Activated CD4-positive, alpha-beta T cell treated with anti-CD3 and anti-CD28 coated beads for 36 hours (primary cell): ENCODE data around the gene TXNRD2. TPM values are rescaled to one million over a fixed set of nuclear protein-coding genes. Genes with fewer than 3 reads are reported as not detected.
"Not testable (repeated sequence)": the region's sequence is repeated elsewhere in the genome, so short reads cannot be mapped to it uniquely, and the experiment has no call there.

ENCODE experiments used
- ATAC-seq: fragments of 200-7000 bp; cut with Tn5 transposase; one replicate; pipeline ENCODE4 v1.10.0; 2021; ENCODE audit warnings: mild to moderate bottlenecking, moderate library complexity
- CTCF ChIA-PET: fragments of 350-600 bp; sonication (Branson Sonifier 250); formaldehyde crosslinking; loops from one replicate; lab custom pipeline; 2021; ENCODE audit warnings: antibody characterized with exemption; lab: Charles Lee
- POLR2A ChIA-PET: fragments of 350-600 bp; sonication (Branson Sonifier 250); formaldehyde crosslinking; loops from one replicate; lab custom pipeline; 2021; ENCODE audit warnings: antibody characterized with exemption, inconsistent platforms; lab: Charles Lee
- DNase-seq: peaks from one replicate; pipeline ENCODE4 v3.0.0-alpha.2; 2020
- H3K27ac Mint-ChIP-seq: one replicate; pipeline ENCODE4 v1.8.0; 2021; ENCODE audit warnings: mixed read lengths
- H3K27me3 Mint-ChIP-seq: one replicate; pipeline ENCODE4 v1.8.0; 2021; ENCODE audit warnings: mixed read lengths
- H3K36me3 Mint-ChIP-seq: one replicate; pipeline ENCODE4 v1.8.0; 2021; ENCODE audit warnings: low read depth, mixed read lengths
- H3K4me1 Mint-ChIP-seq: one replicate; pipeline ENCODE4 v1.8.0; 2021; ENCODE audit warnings: mixed read lengths
- H3K4me3 Mint-ChIP-seq: one replicate; pipeline ENCODE4 v1.8.0; 2021; ENCODE audit warnings: mild to moderate bottlenecking, moderate library complexity, mixed read lengths
- H3K9me3 Mint-ChIP-seq: one replicate; pipeline ENCODE4 v1.8.0; 2021; ENCODE audit warnings: low read depth, mixed read lengths
- intact Hi-C, 2 experiments: fragments of 100-400 bp; cut with DNase I in 1 of 2; cut with micrococcal nuclease in 1 of 2; formaldehyde crosslinking; loops; one replicate each; pipeline versions ENCODE4 v1.14.2 to v1.15.1; 2022 to 2024; cut with DNase I, micrococcal nuclease
- total RNA-seq, 2 experiments: library from RNA; stranded (reverse); gene quantifications; one replicate each; pipeline ENCODE4 v1.2.3, GENCODE V29; 2021

TXNRD2 gene
- total RNA-seq, 2 experiments from 2014 or later, result 24.1 to 25.3 TPM

DNA sequence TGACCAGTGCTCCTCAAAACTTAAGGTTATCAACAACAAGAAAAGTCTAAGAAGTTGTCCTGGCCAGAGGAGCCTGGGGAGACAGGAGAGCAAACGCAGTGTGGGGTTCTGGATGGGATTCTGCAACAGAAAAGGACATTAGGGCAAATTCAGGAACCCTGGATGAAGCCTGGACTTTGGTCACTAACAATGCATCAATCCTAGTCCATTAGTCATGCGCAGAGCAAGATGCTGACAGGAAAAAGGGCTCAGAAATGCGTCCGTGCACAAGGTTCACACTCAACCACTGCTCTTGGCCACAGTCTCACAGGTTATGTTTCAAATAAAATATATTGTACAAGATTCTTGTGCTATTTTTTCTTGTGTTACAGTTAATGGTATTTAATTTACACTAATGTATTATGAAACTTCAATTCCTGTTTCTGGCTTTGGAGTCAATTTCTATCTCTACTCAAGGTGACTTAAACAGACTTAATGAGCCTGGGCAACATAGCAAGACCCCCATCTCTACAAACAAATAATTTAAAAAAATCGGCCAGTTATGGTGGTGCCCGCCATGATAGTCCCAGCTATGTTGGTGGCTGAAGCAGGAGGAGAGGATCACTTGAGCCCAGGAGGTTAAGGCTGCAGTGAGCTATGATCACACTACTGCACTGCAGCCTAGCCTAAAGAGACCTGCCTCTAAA lies 100.5 kb downstream of the TXNRD2 start:
- no peaks in the 10 kb centered on the region for H3K9me3 Mint-ChIP-seq
- peaks cover 23% of the 10 kb centered on the region for H3K4me1 Mint-ChIP-seq
- no peak for DNase-seq
- ChIA-PET CTCF (no interaction called here), POLR2A (no interaction called here)
- intact Hi-C loops, result no loop called here
- H3K27ac Mint-ChIP-seq, result no peak overlapping the region
- no peaks in the 10 kb centered on the region for H3K27me3 Mint-ChIP-seq
- ATAC-seq, result no peak
- no peak overlapping the region for H3K4me3 Mint-ChIP-seq
- peaks cover 2% of the 10 kb centered on the region for H3K36me3 Mint-ChIP-seq

DNA sequence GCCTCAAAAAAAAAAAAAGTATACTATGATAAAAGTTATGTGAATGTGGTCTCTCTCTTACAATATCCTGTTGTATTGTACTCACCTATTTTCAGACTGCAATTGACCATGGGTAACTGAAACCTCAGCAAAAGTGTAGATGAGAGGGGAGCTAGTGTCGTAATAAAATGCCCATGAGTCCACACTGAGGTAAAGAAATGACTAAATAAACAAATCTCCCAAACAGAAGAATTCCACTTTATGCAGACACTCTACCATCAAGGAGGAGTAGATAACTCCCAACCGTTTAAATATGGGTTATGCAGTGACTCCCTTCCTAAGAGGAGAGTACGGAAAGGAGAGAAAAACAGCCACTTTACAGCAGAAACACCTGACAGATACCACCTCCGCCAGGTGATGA lies 101.6 kb downstream of the TXNRD2 start:
- H3K4me1 Mint-ChIP-seq, result peaks cover 23% of the 10 kb centered on the region
- H3K9me3 Mint-ChIP-seq, result no peaks in the 10 kb centered on the region
- DNase-seq, result no peak
- H3K27me3 Mint-ChIP-seq, result no peaks in the 10 kb centered on the region
- H3K27ac Mint-ChIP-seq, result no peak overlapping the region
- no peaks in the 10 kb centered on the region for H3K36me3 Mint-ChIP-seq
- CTCF ChIA-PET, result no interaction called here
- POLR2A ChIA-PET, result no interaction called here
- intact Hi-C loops, result no loop called here
- no peak for ATAC-seq
- H3K4me3 Mint-ChIP-seq, result no peak overlapping the region

DNA sequence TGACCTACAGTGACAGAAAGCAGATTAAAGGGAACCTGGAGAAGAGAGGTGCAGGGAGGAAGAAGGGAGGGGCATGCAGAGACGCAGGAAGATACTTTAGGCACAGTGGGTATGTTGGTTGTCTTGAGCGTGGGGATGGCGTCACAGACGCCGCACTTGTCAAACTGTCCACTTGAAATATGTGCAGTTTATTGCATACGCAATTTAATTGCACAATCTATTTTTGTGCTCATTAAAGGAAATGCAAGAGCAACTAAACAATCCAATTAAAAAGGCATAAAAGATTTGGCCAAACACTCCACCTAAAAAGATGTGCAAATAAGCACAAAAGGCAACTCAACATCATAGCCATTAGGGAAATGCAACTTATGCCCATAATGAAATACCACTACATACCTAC lies 103.7 kb downstream of the TXNRD2 start:
- CTCF ChIA-PET, result no interaction called here
- H3K4me1 Mint-ChIP-seq, result peaks cover 22% of the 10 kb centered on the region
- POLR2A ChIA-PET, result no interaction called here

DNA sequence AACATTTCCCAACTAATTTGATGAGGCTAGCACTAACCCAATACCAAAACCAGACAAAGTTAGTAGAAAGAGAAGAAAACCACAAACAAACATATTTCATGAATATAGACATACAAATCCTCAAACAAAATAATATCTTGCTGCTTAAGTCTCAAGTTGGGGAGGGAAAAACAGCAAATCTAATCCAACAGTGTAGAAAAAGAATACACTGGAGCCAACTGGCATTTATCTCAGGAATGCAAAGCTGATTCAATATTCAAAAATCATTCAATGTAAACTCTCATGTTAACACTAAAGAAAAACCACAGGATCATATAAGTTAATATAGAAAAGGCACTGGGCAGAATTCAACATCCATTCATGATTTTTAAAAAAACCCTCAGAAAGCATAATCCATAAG lies 105.1 kb downstream of the TXNRD2 start:
- Mint-ChIP-seq H3K27me3 (no peaks in the 10 kb centered on the region), H3K36me3 (no peaks in the 10 kb centered on the region), H3K9me3 (no peaks in the 10 kb centered on the region), H3K4me1 (peaks cover 26% of the 10 kb centered on the region), H3K27ac (no peak overlapping the region), H3K4me3 (no peak overlapping the region)
- DNase-seq (no peak), ATAC-seq (no peak)
- intact Hi-C loops, result no loop called here
- ChIA-PET CTCF (interaction anchor here (1.0 kb wide), 1 partner anchor 106 kb away, joined by 3 read pairs; no protein-coding TSS in a partner anchor), POLR2A (no interaction called here)

More for the DNA sequence above, 103.7 kb downstream of the TXNRD2 start:
- intact Hi-C loops, result no loop called here
- Mint-ChIP-seq H3K36me3 (no peaks in the 10 kb centered on the region), H3K27me3 (no peaks in the 10 kb centered on the region), H3K4me3 (no peak overlapping the region), H3K9me3 (no peaks in the 10 kb centered on the region), H3K27ac (no peak overlapping the region)
- DNase-seq, result no peak
- no peak for ATAC-seq

DNA sequence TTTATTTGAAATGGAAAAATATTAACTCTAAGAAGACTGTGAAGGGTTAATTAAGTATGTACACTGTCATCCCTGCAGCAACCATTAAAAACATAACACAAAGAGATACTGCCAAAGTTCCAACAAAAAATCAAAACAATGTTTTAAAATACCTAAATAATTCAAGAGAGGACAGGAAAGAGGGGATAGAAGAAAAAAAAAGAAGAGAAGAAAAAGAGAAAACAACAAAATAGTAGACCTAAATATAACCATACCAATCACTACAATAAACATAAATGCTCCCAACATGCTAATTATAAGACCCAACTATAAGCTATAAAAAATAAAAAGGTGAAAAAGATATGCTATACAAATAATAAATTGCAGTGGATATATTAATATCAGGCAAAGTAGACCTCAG lies 107.0 kb downstream of the TXNRD2 start:
- ChIA-PET CTCF (interaction anchor here (1.0 kb wide), 1 partner anchor 10 kb away, joined by 5 read pairs; no protein-coding TSS in a partner anchor), POLR2A (interaction anchor here (0.6 kb wide), 1 partner anchor 15 kb away, joined by 3 read pairs; no protein-coding TSS in a partner anchor)
- no peaks in the 10 kb centered on the region for H3K9me3 Mint-ChIP-seq
- no peak overlapping the region for H3K4me3 Mint-ChIP-seq
- intact Hi-C loops, result no loop called here
- DNase-seq (no peak), ATAC-seq (no peak)
- H3K27me3 Mint-ChIP-seq, result no peaks in the 10 kb centered on the region
- H3K4me1 Mint-ChIP-seq, result peaks cover 26% of the 10 kb centered on the region
- H3K27ac Mint-ChIP-seq, result no peak overlapping the region
- no peaks in the 10 kb centered on the region for H3K36me3 Mint-ChIP-seq

DNA sequence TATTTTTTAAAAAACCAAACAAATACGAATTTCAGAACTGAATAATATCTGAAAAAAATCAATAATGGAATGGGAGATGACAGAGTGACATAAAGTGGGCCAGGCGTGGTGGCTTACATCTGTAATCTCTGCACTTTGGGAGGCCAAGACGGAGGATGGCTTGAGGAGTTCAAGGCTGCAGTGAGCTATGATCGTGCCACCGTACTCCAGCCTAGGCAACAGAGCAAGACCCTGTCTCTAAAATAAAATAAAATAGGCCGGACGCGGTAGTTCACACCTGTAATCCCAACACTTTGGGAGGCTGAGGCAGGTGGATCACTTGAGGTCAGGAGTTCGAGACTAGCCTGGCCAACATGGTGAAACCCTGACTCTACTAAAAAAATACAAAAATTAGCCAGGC lies 108.3 kb downstream of the TXNRD2 start:
- POLR2A ChIA-PET, result interaction anchor here (0.7 kb wide), 1 partner anchor 164 kb away, joined by 3 read pairs; no protein-coding TSS in a partner anchor

DNA sequence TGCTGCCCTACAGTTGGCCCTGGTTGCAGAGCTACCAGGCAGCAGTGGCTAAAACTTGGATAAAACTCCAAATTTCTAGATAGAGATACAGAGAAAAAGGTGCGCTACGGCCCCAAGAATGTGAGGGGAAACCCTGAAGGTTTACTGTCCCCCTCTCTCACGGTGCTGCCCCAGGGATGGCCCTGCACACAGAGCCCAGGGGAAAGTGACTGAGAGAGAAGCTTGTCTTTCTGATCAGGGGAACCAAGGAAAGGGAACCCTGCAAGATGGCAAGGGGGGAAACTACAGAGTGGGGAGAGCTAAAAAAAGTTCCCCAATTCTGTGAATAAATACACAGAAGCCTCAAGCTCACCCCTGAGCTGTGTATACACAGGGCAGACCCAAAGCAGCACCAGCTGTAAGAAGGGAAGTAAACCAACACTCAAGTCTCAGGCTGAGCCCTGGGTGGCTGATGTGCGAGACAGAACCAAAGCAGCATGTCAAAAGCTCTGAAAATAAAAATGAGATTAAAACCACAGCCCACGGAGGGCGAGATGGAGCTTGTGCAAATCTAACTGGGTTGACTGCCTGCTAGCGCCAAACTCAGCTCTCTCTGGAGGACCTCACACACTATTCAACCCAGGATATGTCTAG lies 109.0 kb downstream of the TXNRD2 start:
- Mint-ChIP-seq H3K4me3 (no peak overlapping the region), H3K27me3 (no peaks in the 10 kb centered on the region), H3K36me3 (peaks cover 2% of the 10 kb centered on the region), H3K9me3 (no peaks in the 10 kb centered on the region), H3K4me1 (peaks cover 30% of the 10 kb centered on the region), H3K27ac (no peak overlapping the region)
- ATAC-seq (no peak), DNase-seq (no peak)
- intact Hi-C loops, result no loop called here
- ChIA-PET POLR2A (interaction anchor here (0.7 kb wide), 1 partner anchor 165 kb away, joined by 3 read pairs; no protein-coding TSS in a partner anchor), CTCF (no interaction called here)

More for the DNA sequence above, 108.3 kb downstream of the TXNRD2 start:
- DNase-seq, H3K9me3 Mint-ChIP-seq, ATAC-seq, intact Hi-C loops, H3K36me3 Mint-ChIP-seq, H3K4me3 Mint-ChIP-seq, H3K27ac Mint-ChIP-seq, H3K27me3 Mint-ChIP-seq: not testable (repeated sequence)
- H3K4me1 Mint-ChIP-seq, result peaks cover 26% of the 10 kb centered on the region
- CTCF ChIA-PET, result interaction anchor here (0.6 kb wide), 1 partner anchor 267 kb away, joined by 3 read pairs; no protein-coding TSS in a partner anchor

DNA sequence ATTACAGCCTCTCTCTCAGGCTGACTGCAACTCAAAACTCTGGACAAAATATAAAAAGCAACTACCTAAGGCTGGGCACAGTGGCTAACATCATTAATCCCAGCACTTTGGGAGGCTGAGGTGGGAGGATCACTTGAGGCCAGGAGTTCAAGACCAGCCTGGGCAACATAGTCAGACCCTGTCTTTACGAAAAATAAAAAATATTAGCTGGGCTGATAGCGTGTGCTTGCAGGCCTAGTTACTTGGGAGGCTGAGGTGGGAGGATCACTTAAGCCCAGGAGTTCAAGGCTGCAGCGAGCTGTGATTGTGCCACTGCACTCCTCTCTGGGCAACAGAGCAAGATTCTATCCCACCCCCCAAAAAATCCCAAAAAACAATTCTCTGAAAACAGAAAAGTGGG lies 109.6 kb downstream of the TXNRD2 start:
- ATAC-seq, H3K9me3 Mint-ChIP-seq, DNase-seq, POLR2A ChIA-PET, H3K27me3 Mint-ChIP-seq, H3K4me3 Mint-ChIP-seq, H3K27ac Mint-ChIP-seq, intact Hi-C loops, H3K36me3 Mint-ChIP-seq: not testable (repeated sequence)
- CTCF ChIA-PET, result interaction anchor here (0.6 to 1.1 kb wide), 3 partner anchors 24 to 102 kb away, joined by 3 to 4 read pairs (median 3); no protein-coding TSS in a partner anchor
- peaks cover 30% of the 10 kb centered on the region for H3K4me1 Mint-ChIP-seq

DNA sequence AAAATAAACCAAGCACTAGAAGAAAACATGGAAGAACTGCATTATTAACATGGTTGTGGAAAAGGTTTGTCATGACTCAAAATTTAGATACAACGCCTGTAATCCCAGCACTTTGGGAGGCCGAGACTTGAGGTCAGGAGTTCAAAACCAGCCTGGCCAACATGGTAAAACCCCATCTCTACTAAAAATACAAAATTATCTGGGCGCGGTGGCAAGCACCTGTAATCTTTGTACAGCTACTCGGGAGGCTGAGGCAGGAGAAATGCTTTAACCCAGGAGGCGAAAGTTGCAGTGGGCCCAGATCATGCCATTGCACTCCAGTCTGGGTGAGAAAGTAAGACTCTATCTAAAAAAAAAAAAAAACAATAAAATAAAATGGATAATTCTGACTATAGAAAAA lies 110.6 kb downstream of the TXNRD2 start:
- POLR2A ChIA-PET, result no interaction called here
- Mint-ChIP-seq H3K27ac (no peak overlapping the region), H3K4me3 (no peak overlapping the region)

DNA sequence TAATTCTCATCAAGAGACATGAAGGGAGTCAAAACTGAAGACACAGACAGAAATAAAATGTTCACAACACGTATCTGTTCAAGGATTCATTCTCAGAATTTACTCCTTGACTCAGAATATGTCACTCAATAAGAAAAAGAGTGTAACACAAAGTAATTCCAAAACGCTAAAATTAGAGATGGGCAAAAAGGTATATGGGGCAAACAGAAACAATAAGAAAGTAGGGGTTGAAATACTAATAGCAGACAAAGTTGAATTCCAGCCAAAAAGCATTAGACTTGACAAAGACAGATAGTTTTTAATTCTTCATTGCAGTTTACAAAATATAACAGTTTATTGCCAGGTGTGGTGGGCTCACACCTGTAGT lies 113.6 kb downstream of the TXNRD2 start:
- DNase-seq, result no peak
- Mint-ChIP-seq H3K4me3 (no peak overlapping the region), H3K36me3 (peaks cover 2% of the 10 kb centered on the region), H3K27me3 (no peaks in the 10 kb centered on the region), H3K9me3 (no peaks in the 10 kb centered on the region), H3K4me1 (peaks cover 9% of the 10 kb centered on the region), H3K27ac (no peak overlapping the region)
- ChIA-PET POLR2A (no interaction called here), CTCF (no interaction called here)
- intact Hi-C loops, result loop anchor here in 1 of 2 experiments (2.0 kb wide), 1 partner anchor 21 kb away; no protein-coding TSS in a partner anchor
- no peak for ATAC-seq

More for the DNA sequence above, 110.6 kb downstream of the TXNRD2 start:
- ATAC-seq, result no peak
- no peak for DNase-seq
- no peaks in the 10 kb centered on the region for H3K27me3 Mint-ChIP-seq
- intact Hi-C loops, result no loop called here
- peaks cover 2% of the 10 kb centered on the region for H3K36me3 Mint-ChIP-seq
- CTCF ChIA-PET, result interaction anchor here (1.1 kb wide), 1 partner anchor 101 kb away, joined by 3 read pairs; no protein-coding TSS in a partner anchor
- H3K9me3 Mint-ChIP-seq, result no peaks in the 10 kb centered on the region
- H3K4me1 Mint-ChIP-seq, result peaks cover 26% of the 10 kb centered on the region

DNA sequence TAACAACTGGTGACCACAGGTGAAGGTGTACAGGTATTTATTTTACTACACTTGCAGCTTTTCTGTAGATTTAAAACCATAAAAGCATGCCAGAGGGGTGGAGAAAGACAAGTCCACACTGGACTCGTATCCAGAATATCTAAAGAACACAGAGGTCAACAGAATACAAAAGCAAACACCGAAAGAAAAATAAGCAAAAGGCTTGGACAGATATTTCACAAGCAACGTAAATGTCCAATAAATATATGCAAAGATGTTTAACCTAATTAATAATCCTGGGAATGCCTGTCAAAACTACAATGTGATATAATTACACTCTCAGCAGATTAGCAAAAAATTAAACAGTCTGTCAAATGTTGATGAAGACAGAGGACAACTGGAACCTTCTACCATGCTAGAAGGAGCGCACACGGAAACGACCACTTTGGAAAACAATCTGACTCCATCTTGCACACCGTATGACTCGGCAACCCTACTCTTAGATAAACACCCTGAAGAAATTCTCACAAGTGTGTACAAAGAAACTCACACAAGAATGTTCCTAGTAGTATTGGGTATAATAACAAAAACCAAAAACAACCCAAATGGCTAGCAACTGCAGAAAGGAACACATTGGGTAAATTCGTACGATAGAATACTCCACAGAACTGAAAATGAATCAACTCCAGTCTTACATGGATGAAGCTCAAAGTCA lies 114.1 kb downstream of the TXNRD2 start:
- DNase-seq (no peak), ATAC-seq (no peak)
- Mint-ChIP-seq H3K4me1 (peaks cover 5% of the 10 kb centered on the region), H3K9me3 (no peaks in the 10 kb centered on the region), H3K36me3 (peaks cover 2% of the 10 kb centered on the region), H3K27me3 (no peaks in the 10 kb centered on the region), H3K27ac (no peak overlapping the region), H3K4me3 (no peak overlapping the region)
- ChIA-PET POLR2A (no interaction called here), CTCF (interaction anchor here (1.1 kb wide), 1 partner anchor 83 kb away, joined by 3 read pairs; no protein-coding TSS in a partner anchor)
- intact Hi-C loops, result loop anchor here in 1 of 2 experiments (2.0 kb wide), 1 partner anchor 21 kb away; no protein-coding TSS in a partner anchor
